ENCODE measurements around the gene TBL1X.

TBL1X gene

GRCh38 chrX:9538544-9539045 is 73.7 kb downstream of the TBL1X start:
- peak; percentile 85 for DNase-seq

GRCh38 chrX:9539605-9540387 is 74.9 kb downstream of the TBL1X start:
- DNase-seq, result peak; percentile 75

GRCh38 chrX:9542106-9542760 is 77.4 kb downstream of the TBL1X start:
- DNase-seq, result no peak

DNA sequence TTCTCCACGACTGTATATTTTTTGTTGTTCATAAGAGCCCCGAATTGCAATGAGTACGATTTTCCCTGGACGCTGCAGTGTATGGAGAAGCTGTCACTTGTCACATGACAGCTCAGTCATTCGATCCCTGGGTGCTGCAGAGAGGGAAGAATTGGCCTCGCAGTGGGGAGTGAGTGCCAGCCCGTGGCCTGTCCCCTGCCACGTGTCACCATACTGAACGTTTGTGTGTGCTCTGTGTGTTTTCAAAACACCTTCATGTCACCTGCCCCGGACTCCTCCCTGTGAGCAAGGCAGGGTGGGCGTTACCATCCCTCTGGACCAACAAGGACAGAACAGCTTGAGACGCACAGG is 77.9 kb downstream of the TBL1X start:
- DNase-seq, result no peak

- no peak for DNase-seq
Observed at GRCh38 chrX:9555354-9555753, 90.5 kb downstream of the TBL1X start.

DNA sequence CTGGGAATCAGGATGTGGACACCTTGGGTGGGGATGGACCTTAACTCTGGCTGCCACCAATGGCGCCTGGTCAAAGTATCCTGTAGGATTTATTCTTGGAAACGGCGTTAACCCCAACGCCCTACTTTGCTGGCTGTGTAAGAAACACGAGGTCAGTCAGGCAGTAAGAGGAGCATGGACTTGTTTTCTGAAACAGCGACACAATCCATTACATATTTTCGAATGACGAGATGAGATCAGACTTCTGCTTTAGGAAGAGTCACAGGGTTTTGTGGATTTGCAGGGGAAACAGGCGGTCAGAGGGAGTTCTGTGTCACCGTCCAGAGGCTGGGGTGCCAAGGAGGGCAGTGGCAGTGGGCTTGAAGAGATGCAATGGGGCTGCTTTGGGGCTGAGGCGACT is 92.2 kb downstream of the TBL1X start:
- DNase-seq, result no peak

GRCh38 chrX:9557521-9557920 is 92.7 kb downstream of the TBL1X start:
- DNase-seq, result no peak

- no peak for DNase-seq
Observed at GRCh38 chrX:9558615-9559014, 93.8 kb downstream of the TBL1X start.

DNA sequence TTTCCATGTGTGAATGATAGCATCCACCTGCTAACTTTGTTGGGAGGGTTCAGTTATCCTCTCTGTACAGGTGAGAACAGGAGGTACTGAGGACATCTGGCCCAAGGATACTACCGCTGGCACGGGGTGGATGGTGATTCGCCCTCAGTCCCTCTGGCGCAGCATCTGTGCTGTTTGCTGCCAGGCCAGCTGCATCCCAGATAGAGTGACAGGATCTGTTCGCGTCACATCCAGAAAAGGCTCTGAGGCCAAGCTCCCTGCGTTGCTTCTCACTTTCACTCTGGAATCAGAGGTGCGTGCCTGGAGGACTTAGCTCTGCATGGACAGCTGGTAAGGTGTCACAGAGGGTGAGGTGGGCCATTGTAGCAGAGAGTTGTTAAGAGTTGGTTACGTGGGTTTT is 95.4 kb downstream of the TBL1X start:
- no peak for DNase-seq

DNA sequence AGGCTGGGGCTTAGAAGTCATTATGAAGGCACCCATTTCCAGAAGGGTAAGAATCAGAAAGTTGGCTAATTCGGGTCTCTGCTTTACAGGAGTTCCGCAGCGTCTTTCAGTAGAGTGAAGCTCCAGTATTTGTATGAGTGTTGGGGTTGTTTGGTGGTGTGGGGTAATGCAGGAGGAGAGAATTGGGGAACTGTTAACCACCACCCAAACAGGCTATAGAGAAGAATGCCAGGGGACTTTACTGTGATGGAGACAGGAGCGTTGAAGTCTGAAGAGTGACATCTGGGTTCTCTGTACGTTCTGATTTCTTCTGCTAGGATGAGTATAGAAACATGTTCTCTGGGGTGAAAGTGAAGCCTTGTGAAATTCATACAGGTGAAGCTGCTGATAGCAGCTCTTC is 96.3 kb downstream of the TBL1X start:
- no peak for DNase-seq

GRCh38 chrX:9562851-9563250 is 98.0 kb downstream of the TBL1X start:
- no peak for DNase-seq

DNA sequence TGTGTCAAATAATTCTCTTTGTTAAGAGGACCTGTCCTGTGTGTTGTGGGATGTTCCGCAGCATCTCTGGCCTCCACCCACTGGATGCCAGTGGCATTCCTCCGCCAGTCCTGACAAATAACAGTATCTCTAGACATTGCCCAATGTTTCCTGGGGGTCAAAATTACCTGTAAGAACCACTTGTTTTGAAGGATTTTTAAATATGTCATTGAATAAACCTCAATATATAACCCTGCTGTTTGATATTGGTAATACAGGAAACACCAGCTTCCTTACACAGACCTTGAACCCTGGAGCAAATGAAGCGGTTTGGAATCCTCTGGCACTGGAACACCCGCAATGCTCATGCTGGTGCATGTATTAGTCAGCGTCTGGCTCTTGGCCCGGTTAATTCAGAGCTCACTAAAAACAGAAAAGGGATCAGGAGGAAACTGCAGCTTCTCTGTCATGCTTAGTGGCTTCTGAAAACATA is 101.3 kb downstream of the TBL1X start:
- DNase-seq, result no peak

GRCh38 chrX:9569876-9570301 is 105.0 kb downstream of the TBL1X start:
- DNase-seq, result no peak

GRCh38 chrX:9573282-9574106 is 108.6 kb downstream of the TBL1X start:
- DNase-seq, result no peak

DNA sequence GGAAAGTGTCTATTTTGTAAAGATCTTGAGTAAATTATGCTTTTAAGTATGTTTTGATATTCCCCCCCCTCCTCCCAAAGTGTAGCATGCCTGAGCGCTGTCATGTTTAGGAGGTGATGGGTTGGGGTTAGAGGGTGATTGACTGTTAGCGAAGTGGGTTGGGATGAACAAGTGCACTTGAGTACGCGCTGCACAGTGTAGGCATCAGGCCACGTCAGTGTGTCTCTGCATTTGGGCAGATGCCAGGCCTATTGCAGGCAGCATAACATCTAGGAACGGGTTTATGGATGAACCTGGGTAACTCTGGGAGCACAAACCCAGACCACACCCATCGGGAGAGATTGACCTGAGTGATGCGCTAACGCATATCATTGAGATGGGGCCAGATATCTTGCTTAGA is 111.2 kb downstream of the TBL1X start:
- no peak for DNase-seq

DNA sequence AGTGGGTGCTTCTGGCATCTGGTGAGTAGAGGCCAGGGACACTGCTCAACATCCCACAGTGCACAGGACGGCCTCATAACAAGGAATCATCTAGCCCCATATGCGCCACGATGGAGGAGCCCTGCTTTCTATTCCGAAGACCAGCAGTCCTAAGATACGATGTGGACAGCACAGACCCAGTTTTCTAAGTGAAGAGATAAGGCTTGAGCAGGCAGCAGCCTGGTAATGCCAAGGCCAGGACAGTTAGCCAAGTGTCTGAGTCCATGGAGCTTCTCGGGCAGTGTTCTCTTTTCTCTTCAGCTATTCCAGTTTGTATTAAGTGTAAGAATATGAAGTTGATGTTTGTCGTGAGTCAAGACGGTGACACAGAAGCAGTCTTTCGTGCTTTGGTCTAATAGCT is 112.7 kb downstream of the TBL1X start:
- DNase-seq, result no peak

DNA sequence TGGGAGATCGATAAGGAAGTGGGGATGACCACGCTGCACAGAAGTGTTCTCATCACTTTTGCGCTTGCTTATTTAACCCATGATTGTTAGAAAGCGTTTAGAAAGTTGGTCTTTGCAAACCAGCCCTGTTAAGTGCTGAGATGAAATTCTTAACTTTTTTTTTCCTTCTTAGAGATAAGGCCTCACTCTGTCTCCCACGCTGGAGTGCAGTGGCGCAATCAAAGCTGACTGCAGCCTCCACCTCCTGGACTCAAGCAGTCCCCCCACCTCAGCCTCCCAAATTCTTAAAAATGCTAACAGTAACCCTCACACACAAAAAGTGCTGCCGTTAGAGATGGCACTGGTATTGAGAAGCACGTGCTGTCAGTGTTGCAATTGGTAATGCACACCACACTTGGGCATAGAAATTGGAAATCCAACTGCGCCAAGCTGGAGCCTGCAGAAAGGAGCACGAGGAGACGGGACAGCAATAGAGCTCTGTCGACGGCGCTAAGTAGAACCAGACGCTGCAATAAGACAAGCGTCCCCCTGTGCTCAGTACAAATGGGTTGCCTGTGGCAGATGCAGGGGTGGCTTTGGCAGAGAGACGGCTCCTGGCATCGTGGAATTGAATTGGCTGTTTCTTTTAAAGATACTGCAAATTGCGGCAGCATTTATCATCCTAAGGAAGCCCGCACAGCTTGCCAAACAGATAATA is 113.4 kb downstream of the TBL1X start:
- DNase-seq, result no peak

- DNase-seq, result no peak
Observed at GRCh38 chrX:9581771-9582385, 117.0 kb downstream of the TBL1X start.

- no peak for DNase-seq
Observed at GRCh38 chrX:9582956-9583355, 118.1 kb downstream of the TBL1X start.

DNA sequence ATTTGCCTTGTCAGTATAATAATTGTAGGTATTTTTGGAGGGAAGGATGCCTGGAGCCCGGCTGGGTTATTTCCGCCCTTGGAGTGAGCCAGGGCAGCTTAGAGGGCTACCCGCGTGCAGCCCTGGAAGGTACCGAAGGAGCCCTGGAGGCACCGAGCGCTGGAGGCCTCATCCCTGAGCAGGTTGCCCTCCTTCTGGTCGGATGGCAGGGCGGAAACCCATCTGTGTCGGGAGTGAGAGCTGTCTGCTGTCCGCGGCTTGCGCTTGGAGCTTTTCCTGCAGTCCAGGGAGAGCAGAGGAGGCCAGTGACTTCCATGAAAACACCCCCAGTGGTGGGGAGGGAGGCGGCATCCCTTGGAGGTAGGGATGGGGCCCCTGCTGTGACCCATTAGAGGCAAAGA is 122.1 kb downstream of the TBL1X start:
- DNase-seq, result no peak

DNA sequence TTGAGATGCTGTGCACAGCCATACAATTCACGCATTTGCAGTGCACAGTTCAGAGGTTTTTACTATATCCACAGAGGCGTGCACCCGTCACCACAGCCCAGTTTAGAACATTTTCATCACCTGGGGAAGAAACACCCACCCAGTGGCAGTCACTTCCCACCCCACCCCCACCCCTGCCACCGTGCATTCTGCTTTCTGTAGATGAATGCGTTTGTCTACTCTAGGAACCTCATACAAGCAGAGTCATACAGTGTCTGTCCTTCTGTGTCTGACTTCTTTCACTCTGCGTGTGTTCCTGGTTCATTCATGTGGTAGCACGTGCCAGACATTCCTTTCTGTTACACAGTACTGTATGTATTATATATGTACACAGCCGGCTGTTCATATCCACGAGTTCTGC is 122.8 kb downstream of the TBL1X start:
- no peak for DNase-seq

DNA sequence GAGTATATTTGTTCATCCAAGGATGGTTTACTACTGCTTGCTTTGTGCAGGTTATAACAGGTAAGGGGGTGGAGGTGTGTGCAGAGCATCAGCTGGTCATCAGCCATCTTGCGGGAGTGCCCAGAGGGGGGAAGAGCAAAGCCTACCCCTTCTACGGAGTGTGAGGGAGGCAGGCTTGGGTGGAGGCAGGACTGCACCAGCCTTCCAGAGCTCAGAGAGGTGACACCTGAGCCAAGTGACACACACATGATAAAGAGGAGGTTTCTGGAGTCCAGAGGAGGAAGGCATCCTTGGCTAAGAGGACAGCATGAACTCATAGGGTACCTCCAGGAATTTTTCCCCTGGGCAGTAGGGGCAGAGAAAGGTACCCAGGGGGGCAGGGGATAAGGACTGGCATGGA is 126.6 kb downstream of the TBL1X start:
- DNase-seq, result no peak

Data from NCI-H1105 (cell line).